IPS DF 4.7 (cell line): ENCODE measurements around the gene AHSP.
"Not testable (repeated sequence)": the region's sequence is repeated elsewhere in the genome, so short reads cannot be mapped to it uniquely, and the experiment has no call there.

Experiments
- DNase-seq: peaks from one replicate; pipeline ENCODE4 v3.0.0-alpha.2; 2013; ENCODE audit warnings: low spot score; ENCODE audit errors: extremely low read depth

The AHSP gene

GRCh38 chr16:31531096-31531495 is 3.4 kb downstream of the AHSP start:
- DNase-seq = no peak

- no peak for DNase-seq
Measured at GRCh38 chr16:31532120-31532519, 4.4 kb downstream of the AHSP start.

GRCh38 chr16:31532896-31533295 is 5.2 kb downstream of the AHSP start:
- no peak for DNase-seq

- no peak for DNase-seq
Measured at GRCh38 chr16:31535737-31536136, 8.0 kb downstream of the AHSP start.

DNA sequence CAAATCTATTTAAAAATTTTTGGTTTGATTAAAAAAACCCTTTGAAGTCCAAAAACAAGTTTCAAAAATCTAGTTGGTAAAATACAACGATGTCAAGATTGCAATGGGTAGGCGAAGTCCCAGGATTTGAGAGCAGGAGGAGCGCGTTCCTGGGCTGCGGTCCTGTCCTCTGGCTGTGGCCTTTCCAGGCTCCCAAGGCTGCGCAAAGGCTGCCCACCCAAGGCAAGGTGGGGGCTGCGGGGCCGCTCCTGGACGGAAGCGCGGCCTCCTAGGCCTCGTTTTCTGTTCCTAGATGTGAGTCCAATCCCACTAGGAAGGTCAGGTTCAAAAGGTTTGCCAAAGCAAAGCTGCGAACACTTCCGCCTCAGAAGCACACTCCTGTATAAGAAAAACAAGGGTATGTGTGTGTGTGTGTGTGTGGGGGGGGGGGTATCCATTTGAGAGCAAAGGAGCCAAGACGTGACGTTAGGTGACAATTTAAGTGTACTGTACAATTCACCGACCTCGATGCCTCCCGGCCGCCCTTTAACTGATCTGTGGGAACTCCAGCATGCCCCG is 9.2 kb downstream of the AHSP start:
- no peak for DNase-seq

- no peak for DNase-seq
Measured at GRCh38 chr16:31537362-31538242, 9.9 kb downstream of the AHSP start.

- not testable (repeated sequence) for DNase-seq
Measured at GRCh38 chr16:31538243-31538598, 10.5 kb downstream of the AHSP start.

DNA sequence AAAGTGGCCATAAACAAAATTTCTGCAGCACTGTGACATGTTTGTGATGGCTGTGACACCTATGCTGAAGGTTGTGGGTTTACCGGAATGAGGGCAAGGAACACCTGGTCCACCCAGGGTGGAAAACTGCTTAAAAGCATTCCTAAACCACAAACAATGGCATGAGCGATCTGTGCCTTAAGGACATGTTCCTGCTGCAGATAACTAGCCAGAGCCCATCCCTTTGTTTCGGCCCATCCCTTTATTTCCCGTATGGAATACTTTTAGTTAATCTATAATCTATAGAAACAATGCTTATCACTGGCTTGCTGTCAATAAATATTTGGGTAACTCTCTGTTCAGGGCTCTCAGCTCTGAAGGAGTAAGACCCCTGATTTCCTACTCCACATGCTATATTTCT is 12.1 kb downstream of the AHSP start:
- not testable (repeated sequence) for DNase-seq

DNA sequence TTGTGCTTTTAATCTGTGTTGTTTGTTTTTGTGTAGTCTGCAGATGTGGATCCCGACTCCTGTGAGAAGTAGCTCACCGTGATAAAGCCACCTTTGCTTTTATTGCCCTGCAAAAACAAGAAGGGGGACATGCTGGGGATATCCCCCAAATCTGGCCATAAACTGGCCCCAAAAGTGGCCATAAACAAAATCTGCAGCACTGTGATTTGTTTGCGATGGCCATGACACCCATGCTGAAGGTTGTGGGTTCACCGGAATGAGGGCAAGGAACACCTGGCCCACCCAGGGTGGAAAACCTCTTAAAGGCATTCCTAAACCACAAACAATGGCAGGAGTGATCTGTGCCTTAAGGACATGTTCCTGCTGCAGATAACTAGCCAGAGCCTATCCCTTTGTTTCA is 15.1 kb downstream of the AHSP start:
- DNase-seq = no peak

DNA sequence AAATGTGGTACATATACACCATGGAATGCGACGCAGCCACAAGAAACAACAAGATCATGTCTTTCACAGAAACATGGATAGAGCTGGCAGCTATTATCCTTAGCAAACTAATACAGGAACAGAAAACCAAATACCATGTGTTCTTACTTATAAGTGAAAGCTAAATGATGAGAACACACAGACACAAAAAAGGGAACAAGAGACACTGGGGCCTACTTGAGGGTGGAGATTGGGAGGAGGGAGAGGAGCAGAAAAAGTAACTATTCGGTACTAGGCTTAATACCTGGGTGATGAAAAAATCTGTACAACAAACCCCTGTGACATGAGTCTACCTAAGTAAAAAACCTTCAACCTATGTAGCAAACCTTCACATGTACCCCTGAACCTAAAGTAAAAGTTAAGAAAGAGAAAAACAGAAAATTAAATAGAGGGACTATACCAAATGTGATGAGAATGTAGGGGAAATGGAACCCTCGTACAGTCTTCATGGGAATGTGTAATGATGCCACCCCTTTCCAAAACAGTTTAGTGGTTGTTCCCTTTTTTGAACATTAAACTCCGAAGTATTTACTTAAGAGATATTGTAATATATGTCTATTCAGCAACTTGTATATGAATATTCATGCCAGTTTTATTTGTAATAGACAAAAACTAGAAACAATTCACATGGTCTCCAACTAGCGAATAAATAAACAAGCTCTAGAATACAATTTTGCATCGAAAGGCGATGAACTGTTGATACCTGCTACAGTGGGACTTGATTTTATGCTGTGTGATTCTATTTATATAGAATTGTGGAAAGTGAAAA is 33.9 kb downstream of the AHSP start:
- no peak for DNase-seq

DNA sequence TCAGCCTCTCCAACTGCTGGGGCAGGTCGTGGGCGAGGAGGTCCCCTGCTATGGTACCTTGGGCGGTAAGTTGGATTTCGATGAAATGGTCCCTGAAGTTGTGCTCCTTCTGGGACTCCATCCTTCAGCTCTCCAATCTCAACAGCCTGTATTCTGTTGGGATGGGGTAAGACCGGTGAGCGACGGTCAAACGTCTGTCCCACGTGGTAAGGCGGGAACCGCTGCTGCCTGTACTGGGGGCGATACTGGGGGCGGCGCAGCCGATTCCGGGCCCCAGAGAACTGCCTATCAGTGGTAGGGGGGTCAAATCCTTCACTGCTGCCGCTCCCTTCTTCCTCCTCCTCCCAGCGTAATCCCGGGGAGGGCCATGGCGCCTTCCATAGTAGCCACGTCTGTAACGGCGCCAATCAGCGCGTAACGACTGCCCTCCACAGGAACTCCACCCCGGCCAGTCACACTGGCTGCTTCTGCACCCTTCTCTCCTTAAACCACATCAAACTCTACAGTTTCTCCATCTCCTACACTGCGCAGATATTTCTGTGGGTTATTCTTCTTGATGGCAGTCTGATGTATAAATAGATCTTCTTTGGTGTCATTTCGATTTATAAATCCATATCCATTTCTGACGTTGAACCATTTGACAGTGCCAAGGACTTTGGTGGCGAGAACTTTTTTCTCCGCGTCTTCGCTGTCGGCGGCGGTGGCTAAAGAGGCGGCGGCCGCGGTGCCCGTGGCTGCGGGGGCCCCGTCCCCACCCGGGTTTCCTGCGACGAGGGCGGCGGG is 41.1 kb downstream of the AHSP start:
- no peak for DNase-seq

DNA sequence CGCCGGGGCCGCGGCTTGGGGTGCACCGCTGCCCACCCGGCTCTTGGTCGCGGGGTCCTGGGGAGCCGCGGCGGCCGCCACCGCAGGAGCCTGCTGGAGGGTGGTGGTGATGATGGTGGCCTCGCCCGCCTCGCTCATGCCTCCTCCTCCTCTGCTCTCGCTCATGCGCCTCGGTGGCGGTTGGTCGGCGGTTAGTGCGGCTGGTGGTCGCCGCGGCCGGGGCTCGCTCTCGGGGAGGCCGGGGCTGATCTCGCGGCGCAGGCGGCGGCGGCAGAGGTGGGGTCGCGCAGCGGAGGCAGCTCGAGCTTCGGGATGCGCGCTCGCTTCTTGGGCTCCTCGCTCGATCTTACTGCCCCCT is 41.6 kb downstream of the AHSP start:
- no peak for DNase-seq

DNA sequence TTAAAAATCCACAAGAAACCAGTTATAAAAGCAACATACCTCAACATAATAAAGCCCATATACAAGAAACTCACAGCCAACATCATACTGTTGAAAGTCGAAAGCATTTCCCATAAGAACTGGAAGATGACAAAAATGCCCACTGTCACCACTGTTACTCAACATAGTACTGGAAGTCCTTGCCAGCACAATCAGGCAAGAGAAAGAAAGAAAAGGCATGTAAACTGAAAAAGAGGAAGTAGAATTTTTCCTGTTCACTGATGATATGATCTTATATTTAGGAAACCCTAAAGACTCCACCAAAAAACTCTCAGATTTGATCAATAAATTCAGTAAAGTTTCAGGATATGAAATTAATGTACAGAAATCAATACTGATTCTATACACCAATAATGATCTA is 45.1 kb downstream of the AHSP start:
- no peak for DNase-seq

- not testable (repeated sequence) for DNase-seq
Measured at GRCh38 chr16:31574159-31574558, 46.5 kb downstream of the AHSP start.

GRCh38 chr16:31577411-31577810 is 49.7 kb downstream of the AHSP start:
- DNase-seq = no peak
